IMR-90 (cell line): Measurements from ENCODE around the gene HS6ST3. TPM values are rescaled to one million over a fixed set of nuclear protein-coding genes. Genes with fewer than 3 reads are reported as not detected.

Experiments used
- ATAC-seq: fragments of 200-7000 bp; cut with Tn5 transposase; 2 replicates; pipeline ENCODE4 v1.9.1; 2020; ENCODE audit warnings: low read depth, mild to moderate bottlenecking, moderate library complexity
- BruUV-seq: library from RNA; stranded (reverse); fragments of 400-500 nt; replicated peaks from 2 replicates; lab custom pipeline; 2021; lab: Mats Ljungman, UMichigan
- CTCF ChIA-PET: fragments of 300-600 bp; formaldehyde crosslinking; extraction: SDS; loops from one replicate; lab custom pipeline; 2021; ENCODE audit warnings: antibody characterized with exemption; lab: Yijun Ruan, JAX
- POLR2A ChIA-PET: fragments of 300-600 bp; sonication (Branson Sonifier 250); formaldehyde crosslinking; loops from one replicate; lab custom pipeline; 2022; ENCODE audit warnings: antibody characterized with exemption; ENCODE audit not compliant: unreplicated experiment; lab: Charles Lee
- DNase-seq: peaks from one replicate; pipeline ENCODE4 v3.0.0; 2013
- H2AFZ ChIP-seq: replicated peaks from 2 replicates; pipeline ENCODE3; 2013; ENCODE audit warnings: low read length, mild to moderate bottlenecking; ENCODE audit not compliant: poor library complexity
- H2AK5ac ChIP-seq: 2 replicates; pipeline ENCODE4 v1.6.1; 2013; ENCODE audit warnings: low read depth, low read length, inconsistent platforms
- H2AK9ac ChIP-seq: replicated peaks from 2 replicates; pipeline ENCODE3; 2013; ENCODE audit warnings: mild to moderate bottlenecking, low read depth, low read length, moderate library complexity; ENCODE audit not compliant: poor library complexity
- H2BK120ac ChIP-seq: 2 replicates; pipeline ENCODE4 v1.6.1; 2013; ENCODE audit warnings: low read depth, low read length, inconsistent platforms
- H2BK15ac ChIP-seq: 3 replicates; pipeline ENCODE4 v1.6.1; 2013; ENCODE audit warnings: low read depth, low read length, inconsistent platforms
- H2BK20ac ChIP-seq: 2 replicates; pipeline ENCODE4 v1.6.1; 2013; ENCODE audit warnings: low read depth, mild to moderate bottlenecking, inconsistent platforms, low read length, moderate library complexity
- H2BK5ac ChIP-seq: 2 replicates; pipeline ENCODE4 v1.6.1; 2013; ENCODE audit warnings: mild to moderate bottlenecking, low read depth, low read length, inconsistent platforms; ENCODE audit not compliant: poor library complexity, severe bottlenecking
- H3K14ac ChIP-seq: replicated peaks from 2 replicates; pipeline ENCODE4 v1.6.1; 2013; ENCODE audit warnings: low read depth, low read length, inconsistent platforms
- H3K18ac ChIP-seq: 2 replicates; pipeline ENCODE4 v1.6.1; 2013; ENCODE audit warnings: low read depth, low read length, control low read depth
- H3K23ac ChIP-seq: 2 replicates; pipeline ENCODE4 v1.6.1; 2013; ENCODE audit warnings: low read depth, low read length, inconsistent platforms
- H3K27ac ChIP-seq: 2 replicates; pipeline ENCODE4 v1.5.1; 2013; ENCODE audit warnings: mild to moderate bottlenecking, control low read depth, low read length; ENCODE audit not compliant: insufficient read depth
- H3K27me3 ChIP-seq: 2 replicates; pipeline ENCODE4 v1.6.1; 2013; ENCODE audit warnings: low read length; ENCODE audit not compliant: control insufficient read depth, insufficient read depth
- H3K36me3 ChIP-seq: 2 replicates; pipeline ENCODE4 v1.6.1; 2013; ENCODE audit warnings: low read length, mixed read lengths; ENCODE audit not compliant: control insufficient read depth, insufficient read depth
- H3K4ac ChIP-seq: 2 replicates; pipeline ENCODE4 v1.6.1; 2013; ENCODE audit warnings: low read depth, low read length, inconsistent platforms
- H3K4me1 ChIP-seq: 2 replicates; pipeline ENCODE4 v1.6.1; 2013; ENCODE audit warnings: low read length, mixed read lengths; ENCODE audit not compliant: control insufficient read depth, insufficient read depth
- H3K4me2 ChIP-seq: 2 replicates; pipeline ENCODE4 v1.6.1; 2013; ENCODE audit warnings: low read depth, mild to moderate bottlenecking, control low read depth, low read length, moderate library complexity
- H3K4me3 ChIP-seq: 2 replicates; pipeline ENCODE4 v1.5.1; 2013; ENCODE audit warnings: low read depth, mild to moderate bottlenecking, control low read depth, low read length, moderate library complexity; ENCODE audit not compliant: insufficient read depth
- H3K56ac ChIP-seq: 2 replicates; pipeline ENCODE4 v1.6.1; 2013; ENCODE audit warnings: low read length, inconsistent platforms; ENCODE audit not compliant: insufficient read depth; ENCODE audit errors: extremely low read depth
- H3K79me1 ChIP-seq, 2 experiments: 2 replicates each; pipeline ENCODE4 v1.6.1; 2013; ENCODE audit warnings: low read length in 2 of 2, inconsistent platforms in 1 of 2, low read depth in 1 of 2
- H3K9ac ChIP-seq: 2 replicates; pipeline ENCODE4 v1.6.1; 2013; ENCODE audit warnings: low read depth, low read length, control low read depth
- H3K9me1 ChIP-seq: 2 replicates; pipeline ENCODE4 v1.6.1; 2013; ENCODE audit warnings: low read length, inconsistent platforms; ENCODE audit not compliant: insufficient read depth
- H3K9me3 ChIP-seq: 2 replicates; pipeline ENCODE4 v1.6.1; 2013; ENCODE audit warnings: low read length; ENCODE audit not compliant: control insufficient read depth, insufficient read depth
- H4K20me1 ChIP-seq: 2 replicates; pipeline ENCODE4 v1.6.1; 2013; ENCODE audit warnings: low read length, inconsistent platforms; ENCODE audit not compliant: insufficient read depth
- H4K5ac ChIP-seq: 2 replicates; pipeline ENCODE4 v1.6.1; 2013; ENCODE audit warnings: mild to moderate bottlenecking, low read depth, low read length, control low read depth
- H4K8ac ChIP-seq, 2 experiments: 2 replicates each; pipeline ENCODE4 v1.6.1; 2013; ENCODE audit warnings: low read depth in 2 of 2, low read length in 2 of 2, control low read depth in 1 of 2, inconsistent platforms in 1 of 2
- H4K91ac ChIP-seq: 2 replicates; pipeline ENCODE4 v1.6.1; 2013; ENCODE audit warnings: low read depth, low read length, inconsistent platforms; ENCODE audit not compliant: insufficient read depth
- CEBPB ChIP-seq: IDR thresholded peaks from 2 replicates; pipeline ENCODE4 v1.6.1; 2012; ENCODE audit warnings: low read depth, low read length, improper control_type of control experiment
- FOS ChIP-seq: fragments of 150-350 bp; IDR thresholded peaks from 2 replicates; pipeline ENCODE4 v1.6.1; 2016; ENCODE audit warnings: low read depth, low read length
- MAZ ChIP-seq: IDR thresholded peaks from 2 replicates; pipeline ENCODE4 v1.6.1; 2012; ENCODE audit warnings: low read depth, mild to moderate bottlenecking, low read length, improper control_type of control experiment, moderate library complexity, borderline replicate concordance
- POLR2A ChIP-seq: IDR thresholded peaks from 2 replicates; pipeline ENCODE4 v1.6.1; 2012; ENCODE audit warnings: mild to moderate bottlenecking, low read depth, low read length
- RAD21 ChIP-seq: IDR thresholded peaks from 2 replicates; pipeline ENCODE4 v1.6.1; 2012; ENCODE audit warnings: low read length, improper control_type of control experiment
- RCOR1 ChIP-seq: IDR thresholded peaks from 2 replicates; pipeline ENCODE4 v1.6.1; 2012; ENCODE audit warnings: mild to moderate bottlenecking, low read length, improper control_type of control experiment; ENCODE audit not compliant: insufficient replicate concordance
- RFX5 ChIP-seq: IDR thresholded peaks from 2 replicates; pipeline ENCODE4 v1.8.0; 2012; ENCODE audit warnings: low read depth, mild to moderate bottlenecking, low read length, moderate library complexity
- USF2 ChIP-seq: fragments of 150-350 bp; IDR thresholded peaks from 2 replicates; pipeline ENCODE4 v1.6.1; 2017; ENCODE audit warnings: mild to moderate bottlenecking, antibody characterized with exemption, low read length, low read depth
- WGBS, 2 experiments: methylation state at CpG; one replicate each; pipeline versions ENCODE4 v1.1.5 to v1.1.7; 2013; ENCODE audit warnings: missing lambda C conversion rate in 2 of 2; ENCODE audit not compliant: insufficient read length in 1 of 2; ENCODE audit errors: extremely low coverage in 2 of 2; 5-methylcytosine and 5-hydroxymethylcytosine counted together
- dilution Hi-C: fragments of 300-500 bp; cut with HindIII; formaldehyde crosslinking; loops from one replicate; pipeline ENCODE4 v1.14.3; 2018; ENCODE audit warnings: low sequenced_read_pairs; ENCODE audit not compliant: unreplicated experiment
- in situ Hi-C: fragments of 300-500 bp; cut with MboI; formaldehyde crosslinking; loops from 3 replicates; pipeline ENCODE4 v1.14.3; 2019; ENCODE audit warnings: low sequenced_read_pairs, inconsistent platforms, mixed read lengths
- intact Hi-C: fragments of 100-400 bp; cut with micrococcal nuclease; formaldehyde crosslinking; loops from 2 replicates; pipeline ENCODE4 v1.10.0; 2022
- polyA plus RNA-seq, 3 experiments: library from polyadenylated mRNA; depleted of rRNA; stranded (reverse); fragments of >200 nt; gene quantifications; 2 replicates each; pipeline ENCODE4 v1.2.3, GENCODE V29; 2012; ENCODE audit warnings: low replicate concordance in 1 of 3
- total RNA-seq: library from RNA; depleted of rRNA; stranded (reverse); fragments of >200 nt; gene quantifications from 2 replicates; pipeline ENCODE4 v1.2.3, GENCODE V29; 2012

The HS6ST3 gene
- total and polyA plus RNA-seq, 2 of the 4 experiments (the other 2 are of a cell fraction): not detected

- no peak overlapping the region for H2BK120ac ChIP-seq
- no peak overlapping the region for H4K8ac ChIP-seq
- H2AK9ac ChIP-seq: no peak overlapping the region
- POLR2A ChIA-PET: no interaction called here
- no peak overlapping the region for H4K5ac ChIP-seq
- intact Hi-C loops (no loop called here), dilution Hi-C loops (no loop called here), in situ Hi-C loops (no loop called here)
- H2BK15ac ChIP-seq: no peak overlapping the region
- no peak for TF ChIP-seq FOS
- TF ChIP-seq RFX5: no peak
- TF ChIP-seq RCOR1: no peak
- TF ChIP-seq USF2: no peak
- TF ChIP-seq MAZ: no peak
- TF ChIP-seq POLR2A: no peak
- TF ChIP-seq CEBPB: no peak
- no peak for TF ChIP-seq RAD21
- H3K4me2 ChIP-seq: no peak overlapping the region
- H2AFZ ChIP-seq: no peak overlapping the region
- no peak overlapping the region for H2BK20ac ChIP-seq
- no peaks in the 10 kb centered on the region for H3K36me3 ChIP-seq
- no peak overlapping the region for H3K9ac ChIP-seq
- H3K4me3 ChIP-seq: no peak overlapping the region
- H3K14ac ChIP-seq: no peak overlapping the region
- H3K79me1 ChIP-seq: no peaks in the 10 kb centered on the region
- no peak overlapping the region for H3K4ac ChIP-seq
- peaks cover 2% of the 10 kb centered on the region; the same call in 1 of the 2 replicates for H3K9me3 ChIP-seq
- CTCF ChIA-PET: no interaction called here
- H3K23ac ChIP-seq: no peak overlapping the region
- no peak overlapping the region for H4K91ac ChIP-seq
- no peak overlapping the region for H3K56ac ChIP-seq
- no peaks in the 10 kb centered on the region for H4K20me1 ChIP-seq
- ATAC-seq (no peak), DNase-seq (no peak)
- no peaks in the 10 kb centered on the region for H3K4me1 ChIP-seq
- no peak overlapping the region for H3K27ac ChIP-seq
- H2AK5ac ChIP-seq: no peak overlapping the region
- BruUV-seq: no TSS peak
- WGBS, 2 experiments: no CpG with 5 or more reads among the region's 1 CpG
- no peaks in the 10 kb centered on the region for H3K27me3 ChIP-seq
- H3K9me1 ChIP-seq: no peaks in the 10 kb centered on the region
- H2BK5ac ChIP-seq: no peak overlapping the region
- H3K18ac ChIP-seq: no peak overlapping the region
These were observed 661.2 kb downstream of the HS6ST3 start for GRCh38 chr13:96751089-96751488.
